CD4-positive, alpha-beta T cell treated with Interleukin-6 at 100 ng/mL for 8 hours (primary cell): Measurements from ENCODE around the gene MYMX.
"Not testable (repeated sequence)": the region's sequence is repeated elsewhere in the genome, so short reads cannot be mapped to it uniquely, and the experiment has no call there.

Experiments used
- DNase-seq: peaks from one replicate; pipeline ENCODE4 v3.0.0-alpha.2; 2020; ENCODE audit warnings: mixed read lengths, low spot score

MYMX gene

GRCh38 chr6:44186635-44187025 lies 30.1 kb upstream of the MYMX start:
- no peak for DNase-seq

DNA sequence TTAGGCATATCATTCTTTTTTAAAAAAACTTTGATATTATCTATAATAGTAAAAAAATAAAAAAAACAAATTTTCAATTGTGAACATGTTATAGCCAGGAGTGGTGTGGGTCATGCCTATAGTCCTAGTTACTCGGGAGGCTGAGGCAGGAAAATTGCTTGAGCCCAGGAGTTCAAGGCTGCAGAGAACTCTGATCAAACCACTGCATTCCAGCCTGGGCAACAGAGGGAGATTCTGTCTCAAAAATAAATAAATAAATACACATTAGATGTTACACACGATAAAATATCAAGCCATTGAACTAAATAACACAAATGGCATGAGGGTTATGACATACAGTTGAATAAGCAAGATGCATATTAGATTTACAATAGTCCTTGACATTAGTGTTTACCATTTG lies 27.9 kb upstream of the MYMX start:
- no peak for DNase-seq

DNA sequence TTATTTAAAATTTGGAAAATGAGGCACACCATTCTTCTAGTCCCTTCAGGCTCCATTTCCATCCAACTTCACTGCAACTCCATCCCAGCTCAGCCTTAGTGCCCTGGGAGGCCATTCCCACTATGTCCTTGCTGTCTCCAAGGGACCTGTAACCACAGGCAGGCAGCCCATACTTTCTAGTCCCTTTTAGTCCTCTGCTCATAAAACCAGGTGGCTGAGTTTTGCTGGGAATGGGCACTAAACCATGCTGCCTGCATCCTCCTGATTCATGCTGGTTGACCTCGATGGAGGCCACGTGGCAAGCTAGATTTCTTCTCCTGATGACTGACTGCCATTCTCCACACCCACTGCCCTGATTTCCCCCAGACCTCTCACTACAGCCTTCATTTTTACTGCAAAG lies 27.5 kb upstream of the MYMX start:
- no peak for DNase-seq

GRCh38 chr6:44190715-44191114 lies 26.0 kb upstream of the MYMX start:
- DNase-seq: no peak

DNA sequence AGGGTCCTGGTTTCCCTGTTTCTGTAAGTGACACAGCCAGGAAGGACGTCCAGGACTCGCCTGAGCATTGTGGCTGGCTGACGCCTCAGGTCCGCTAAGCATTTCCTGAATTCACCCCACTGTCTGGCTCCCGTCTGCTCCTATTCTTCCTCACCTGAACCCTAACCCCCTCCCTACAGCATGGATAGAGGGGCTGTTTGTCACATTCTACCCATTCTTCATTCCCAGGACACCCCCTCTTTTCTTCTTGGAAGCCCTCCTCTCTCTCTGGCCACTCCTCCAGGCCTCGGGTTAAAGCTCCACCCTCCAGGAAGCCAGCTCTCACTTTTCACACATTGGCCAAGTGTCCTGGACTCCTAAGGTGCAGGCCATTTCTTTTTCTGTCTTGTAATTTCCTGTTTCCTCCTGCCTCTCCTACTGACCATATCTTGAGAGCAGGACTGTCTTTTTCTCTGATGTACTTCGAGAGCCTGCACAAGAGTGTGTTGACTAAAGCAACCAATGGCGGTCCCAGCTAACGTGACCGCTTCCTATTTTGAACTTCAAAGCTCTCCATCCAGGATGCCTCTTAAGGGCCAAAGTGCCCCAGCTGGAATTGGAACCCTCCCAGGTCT lies 24.2 kb upstream of the MYMX start:
- no peak for DNase-seq

DNA sequence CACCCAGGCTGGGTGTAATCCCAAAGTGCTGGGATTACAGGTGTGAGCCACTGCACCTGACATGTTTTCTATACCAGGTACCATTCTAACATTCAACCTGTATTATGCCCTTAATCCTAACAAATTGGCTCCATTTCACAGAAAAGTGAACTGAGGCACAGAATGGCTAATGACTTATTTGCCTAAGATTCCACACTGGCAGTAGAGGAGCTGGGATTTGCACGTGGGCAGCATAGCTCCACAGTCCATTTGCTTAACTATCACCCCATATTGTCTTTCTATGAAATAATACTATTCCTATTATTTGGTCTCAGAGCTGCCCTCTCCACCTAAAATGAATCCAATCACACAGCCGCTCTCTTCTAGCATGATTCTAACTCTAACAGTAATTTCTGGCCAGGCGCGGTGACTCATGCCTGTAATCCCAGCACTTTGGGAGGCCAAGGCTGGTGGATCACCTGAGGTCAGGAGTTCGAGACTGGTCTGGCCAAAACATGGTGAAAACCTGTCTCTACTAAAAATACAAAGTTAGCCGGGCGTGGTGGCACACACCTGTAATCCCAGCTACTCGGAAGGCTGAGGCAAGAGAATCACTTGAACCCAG lies 23.3 kb upstream of the MYMX start:
- DNase-seq: no peak

DNA sequence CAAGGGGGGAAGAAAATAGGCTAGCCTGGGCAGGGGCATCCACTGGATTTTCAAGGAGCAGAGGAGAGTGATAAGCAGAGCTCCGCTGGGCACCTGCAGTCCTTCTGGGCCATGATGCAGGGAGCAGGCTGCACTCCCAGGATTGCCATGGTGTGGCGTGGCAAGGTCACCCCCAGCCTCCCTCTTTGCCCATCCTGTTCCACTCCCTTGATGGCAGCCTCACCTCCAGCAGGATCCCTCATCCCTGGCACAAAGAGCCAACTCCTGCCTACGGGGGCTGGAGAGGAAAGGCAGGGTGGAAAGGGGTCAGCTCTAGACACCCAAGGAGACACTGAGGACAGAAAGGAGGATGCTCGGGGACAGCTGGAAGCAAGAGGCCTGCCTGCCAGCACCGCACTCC lies 22.4 kb upstream of the MYMX start:
- no peak for DNase-seq

DNA sequence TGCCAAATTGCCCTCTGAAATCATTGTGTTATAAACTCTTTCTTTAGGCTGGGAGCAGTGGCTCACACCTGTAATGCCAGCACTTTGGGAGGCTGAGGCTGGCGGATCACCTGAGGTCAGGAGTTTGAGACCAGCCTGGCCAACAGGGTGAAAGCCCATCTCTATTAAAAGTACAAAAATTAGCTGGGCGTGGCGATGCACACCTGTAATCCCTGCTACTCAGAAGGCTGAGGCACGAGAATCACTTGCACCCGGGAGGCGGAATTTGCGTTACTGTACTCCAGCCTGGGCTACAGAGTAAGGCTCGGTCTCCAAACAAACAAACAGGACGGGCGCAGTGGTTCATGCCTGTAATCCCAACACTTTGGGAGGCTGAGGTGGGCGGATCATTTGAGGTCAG lies 20.4 kb upstream of the MYMX start:
- not testable (repeated sequence) for DNase-seq

- no peak for DNase-seq
Measured at GRCh38 chr6:44198684-44199083, 18.0 kb upstream of the MYMX start.

- DNase-seq: no peak
Measured at GRCh38 chr6:44199883-44200282, 16.8 kb upstream of the MYMX start.

- DNase-seq: no peak
Measured at GRCh38 chr6:44201200-44201599, 15.5 kb upstream of the MYMX start.

DNA sequence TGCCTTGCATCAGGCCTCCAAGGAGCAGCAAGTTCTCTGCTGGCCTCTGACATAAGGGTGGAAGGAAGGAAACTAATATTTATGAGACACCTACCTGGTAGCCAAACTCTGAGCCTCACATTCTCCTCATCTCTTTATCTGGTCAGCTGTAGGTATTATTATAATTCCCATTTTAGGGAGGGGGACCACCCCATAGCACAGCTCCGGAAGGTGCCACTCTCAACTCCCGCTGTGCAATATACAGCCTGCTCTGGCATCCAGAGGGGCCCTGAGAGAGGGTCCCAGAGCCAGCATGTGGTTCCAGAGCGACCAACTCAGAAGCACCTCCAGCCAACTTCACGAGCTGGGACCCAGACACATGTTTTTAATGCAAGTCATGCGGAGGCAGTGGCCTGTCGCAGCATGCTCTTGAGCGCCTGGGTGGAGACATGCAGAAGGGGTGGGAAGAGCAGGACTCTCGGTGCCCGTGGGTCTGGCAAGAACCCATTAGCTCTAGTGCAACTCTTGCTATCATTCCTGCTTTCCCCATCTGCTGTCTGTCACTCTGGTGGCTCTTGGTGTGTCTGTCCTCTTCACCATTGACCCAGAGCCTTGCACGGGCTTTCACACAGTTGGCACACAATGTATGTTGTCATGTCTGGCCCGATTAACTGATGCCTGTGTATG lies 15.0 kb upstream of the MYMX start:
- no peak for DNase-seq

GRCh38 chr6:44202332-44202971 lies 14.3 kb upstream of the MYMX start:
- no peak for DNase-seq

- no peak for DNase-seq
Measured at GRCh38 chr6:44202972-44203750, 13.6 kb upstream of the MYMX start.

GRCh38 chr6:44203955-44204354 lies 12.8 kb upstream of the MYMX start:
- DNase-seq: no peak

DNA sequence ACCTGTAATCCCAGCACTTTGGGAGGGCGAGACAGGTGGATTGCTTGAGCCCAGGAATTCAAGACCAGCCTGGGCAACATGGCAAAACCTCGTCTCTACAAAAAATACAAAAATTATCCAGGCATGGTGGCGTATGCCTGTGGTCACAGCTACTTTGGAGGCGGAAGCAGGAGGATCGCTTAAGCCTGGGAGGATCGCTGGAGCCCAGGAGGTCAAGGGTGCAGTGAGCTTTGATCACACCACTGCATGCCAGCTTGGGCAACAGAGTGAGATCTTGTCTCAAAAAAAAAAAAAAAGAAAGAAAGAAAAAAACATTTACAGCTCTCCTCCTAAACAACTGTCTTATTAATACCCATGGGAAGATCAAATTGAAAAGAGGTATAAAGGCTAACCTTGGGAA lies 8.8 kb upstream of the MYMX start:
- DNase-seq: no peak

DNA sequence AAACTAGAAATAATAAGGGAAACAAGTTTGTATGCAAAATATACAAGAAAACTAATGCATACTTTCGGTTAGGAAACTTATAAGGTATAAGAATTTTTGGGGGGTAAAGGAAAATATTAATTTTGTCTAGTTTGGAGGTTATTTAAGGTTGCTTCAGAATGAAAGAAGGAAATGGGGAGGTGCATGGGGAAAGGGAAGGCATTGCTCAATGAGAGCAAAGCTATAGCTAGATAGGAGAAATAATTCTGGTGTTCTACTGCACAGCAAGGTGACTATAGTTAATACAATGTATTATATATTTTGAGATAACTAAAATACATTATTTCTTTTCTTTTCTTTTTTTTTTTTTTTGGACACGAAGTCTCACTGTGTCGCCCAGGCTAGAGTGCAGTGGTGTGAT lies 5.4 kb upstream of the MYMX start:
- DNase-seq: no peak

DNA sequence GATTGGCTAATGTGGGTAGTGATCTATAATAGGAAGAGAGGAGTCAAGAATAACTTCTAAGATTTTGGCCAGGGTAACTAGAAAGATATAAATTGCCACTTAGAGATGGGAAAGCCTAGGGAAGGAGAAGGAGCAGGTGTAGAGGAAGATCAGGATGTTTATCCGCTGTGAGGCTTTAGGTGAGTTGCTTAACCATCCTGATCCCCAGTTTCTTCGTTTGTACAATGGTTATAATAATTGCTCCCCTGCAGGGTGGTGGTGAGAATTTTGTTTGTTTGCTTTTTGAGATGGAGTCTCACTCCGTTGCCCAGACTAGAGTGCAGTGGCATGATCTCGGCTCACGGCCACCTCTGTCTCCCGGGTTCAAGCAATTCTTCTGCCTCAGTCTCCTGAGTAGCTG lies 2.4 kb upstream of the MYMX start:
- DNase-seq: no peak

DNA sequence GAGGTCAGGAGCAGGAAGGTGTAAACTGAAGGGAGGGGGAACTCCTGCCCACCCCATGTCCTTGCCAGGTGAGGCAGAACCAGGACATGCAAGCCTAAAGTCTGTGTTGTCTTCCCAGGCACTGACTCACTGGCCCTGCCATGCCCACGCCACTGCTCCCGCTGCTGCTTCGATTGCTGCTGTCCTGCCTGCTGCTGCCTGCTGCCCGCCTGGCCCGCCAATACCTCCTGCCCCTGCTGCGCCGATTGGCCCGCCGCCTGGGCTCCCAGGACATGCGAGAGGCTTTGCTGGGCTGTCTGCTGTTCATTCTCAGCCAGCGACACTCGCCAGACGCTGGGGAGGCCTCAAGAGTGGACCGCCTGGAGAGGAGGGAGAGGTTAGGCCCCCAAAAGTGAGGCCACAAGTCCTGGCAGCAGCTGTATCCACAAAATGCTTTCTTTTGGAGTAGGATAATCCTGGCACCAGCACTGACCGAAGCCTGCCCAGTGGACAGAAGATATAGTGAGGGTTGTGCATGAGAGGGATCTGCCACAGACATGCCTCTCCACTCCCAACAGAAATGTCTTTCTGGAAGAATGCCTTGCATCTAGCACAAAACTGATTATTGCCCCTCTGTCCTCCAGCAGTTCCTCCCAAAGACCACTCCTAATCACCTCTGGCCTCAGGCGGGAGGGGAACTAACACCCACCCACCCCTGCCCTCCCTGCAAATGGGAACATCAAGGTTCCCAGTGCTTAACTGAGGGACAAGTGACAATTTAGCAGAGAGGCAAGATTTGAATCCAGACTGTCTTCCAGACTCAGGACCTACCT lies 812 bp downstream of the MYMX start:
- no peak for DNase-seq

GRCh38 chr6:44219053-44219814 lies 2.5 kb downstream of the MYMX start:
- no peak for DNase-seq
